Measurements from ENCODE around the gene FAM184A. TPM values are rescaled to one million over a fixed set of nuclear protein-coding genes. Genes with fewer than 3 reads are reported as not detected.

FAM184A gene
- total RNA-seq, 2 donors from 2014 or later, result 6.5 to 9.9 TPM

DNA sequence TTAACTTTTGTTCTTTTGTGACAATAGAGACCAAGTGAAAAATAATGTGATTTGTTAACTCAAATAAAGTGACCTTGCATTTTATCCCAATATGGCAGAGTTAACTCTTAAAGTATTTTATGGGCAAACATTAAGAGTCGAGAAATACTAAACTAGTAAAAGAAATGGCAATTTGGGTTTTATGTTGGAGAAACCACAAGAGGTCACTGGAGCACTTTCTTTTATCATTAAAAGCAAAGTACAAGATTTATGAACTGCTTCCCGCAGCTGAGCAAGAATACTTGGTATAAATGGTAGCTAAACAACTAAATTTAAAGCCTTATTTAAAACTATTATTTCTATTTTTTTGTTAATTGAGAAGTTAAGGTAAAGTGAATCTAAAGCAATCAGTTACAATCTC lies 110.0 kb downstream of the FAM184A start:
- no peak overlapping the region for H3K4me3 ChIP-seq
- no peak overlapping the region for H3K27ac ChIP-seq
- H3K4me1 ChIP-seq, result no peaks in the 10 kb centered on the region
- no peaks in the 10 kb centered on the region for H3K9me3 ChIP-seq
- no peak for DNase-seq
- H3K27me3 ChIP-seq, result no peaks in the 10 kb centered on the region
- intact Hi-C loops (cut with DNase I), result no loop called here
- peak in 5 of 7 experiments; percentile 39 to 55 (median 52) for TF ChIP-seq CTCF (IDR thresholded peaks at IDR 0.05)
- no peak for TF ChIP-seq POLR2A (IDR thresholded peaks at IDR 0.05)
- no peaks in the 10 kb centered on the region for H3K36me3 ChIP-seq (replicated peaks in 1 of 2; ENCODE audit: insufficient read depth in 1 of 2, low read depth in 2 of 2)
- 18 to 21% methylated on average over 2 of the region's 2 CpGs for WGBS, 2 donors
- no peak for ATAC-seq

DNA sequence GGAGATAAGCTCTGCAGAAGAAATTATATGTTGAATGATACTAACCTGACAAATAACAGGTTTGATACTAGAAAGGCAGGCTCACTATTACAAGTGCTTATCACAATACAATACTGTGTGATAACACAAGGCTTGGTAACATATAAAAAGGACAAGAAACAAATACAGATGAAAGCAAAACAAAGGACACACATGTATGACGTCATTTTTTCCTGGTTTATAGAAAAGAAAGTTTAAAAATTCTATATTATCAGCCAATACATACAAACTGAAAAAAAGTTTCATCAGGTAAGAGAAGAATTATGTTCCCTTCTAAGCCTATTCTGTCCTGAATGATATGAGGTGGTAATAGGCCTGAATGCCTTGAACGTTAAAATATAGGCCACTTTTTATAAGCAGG lies 111.2 kb downstream of the FAM184A start:
- Histone ChIP-seq H3K9me3 (no peaks in the 10 kb centered on the region), H3K27ac (no peak overlapping the region), H3K4me1 (no peaks in the 10 kb centered on the region), H3K4me3 (no peak overlapping the region), H3K27me3 (no peaks in the 10 kb centered on the region), H3K36me3 (replicated peaks in 1 of 2; ENCODE audit: insufficient read depth in 1 of 2, low read depth in 2 of 2) (no peaks in the 10 kb centered on the region)
- intact Hi-C loops (cut with DNase I), result no loop called here
- TF ChIP-seq CTCF (IDR thresholded peaks at IDR 0.05), result no peak
- TF ChIP-seq POLR2A (IDR thresholded peaks at IDR 0.05), result no peak
- DNase-seq (no peak), ATAC-seq (no peak)
- 52 to 62% methylated on average over 2 of the region's 2 CpGs for WGBS, 2 donors

GRCh38 chr6:118965843-118966370 lies 112.6 kb downstream of the FAM184A start:
- Histone ChIP-seq H3K4me3 (no peak overlapping the region), H3K27me3 (no peaks in the 10 kb centered on the region), H3K4me1 (no peaks in the 10 kb centered on the region), H3K27ac (no peak overlapping the region), H3K36me3 (replicated peaks in 1 of 2; ENCODE audit: insufficient read depth in 1 of 2, low read depth in 2 of 2) (no peaks in the 10 kb centered on the region), H3K9me3 (no peaks in the 10 kb centered on the region)
- 52 to 74% methylated on average over 2 of the region's 2 CpGs for WGBS, 2 donors
- TF ChIP-seq CTCF (IDR thresholded peaks at IDR 0.05) (no peak), POLR2A (IDR thresholded peaks at IDR 0.05) (no peak)
- DNase-seq, result no peak
- intact Hi-C loops (cut with DNase I), result no loop called here
- ATAC-seq, result no peak

DNA sequence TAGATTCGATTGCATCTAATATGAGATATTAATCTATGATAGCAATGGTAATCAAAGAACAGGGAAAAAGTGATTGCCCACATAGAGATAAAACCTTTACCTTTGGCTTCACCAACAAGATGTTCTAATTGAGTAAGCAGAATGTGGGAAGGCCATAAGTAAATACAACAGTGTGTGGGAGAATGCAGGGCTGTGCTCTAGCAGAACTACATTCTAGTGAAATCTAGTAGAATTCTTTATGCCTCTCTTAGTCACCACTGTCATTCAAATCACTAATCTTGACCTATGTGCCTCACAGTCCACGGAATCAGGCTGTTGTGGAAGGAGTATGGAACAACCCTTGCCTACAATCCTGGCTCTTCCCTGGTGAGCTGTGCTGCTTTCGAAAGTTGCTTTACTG lies 113.1 kb downstream of the FAM184A start:
- peak in 2 of 4 donors; percentile 11 to 15 for DNase-seq

More for the DNA sequence above, 113.1 kb downstream of the FAM184A start:
- Histone ChIP-seq H3K36me3 (replicated peaks in 1 of 2; ENCODE audit: insufficient read depth in 1 of 2, low read depth in 2 of 2) (no peaks in the 10 kb centered on the region), H3K9me3 (no peaks in the 10 kb centered on the region), H3K27ac (no peak overlapping the region), H3K4me3 (no peak overlapping the region), H3K4me1 (no peaks in the 10 kb centered on the region), H3K27me3 (no peaks in the 10 kb centered on the region)
- ATAC-seq, result no peak
- 67 to 75% methylated on average over 3 of the region's 3 CpGs for WGBS, 2 donors
- TF ChIP-seq CTCF (IDR thresholded peaks at IDR 0.05) (no peak), POLR2A (IDR thresholded peaks at IDR 0.05) (no peak)
- intact Hi-C loops (cut with DNase I), result no loop called here
